Measurements from ENCODE around the gene MUC5AC. TPM values are rescaled to one million over a fixed set of nuclear protein-coding genes. Genes with fewer than 3 reads are reported as not detected.

Gene MUC5AC
- polyA plus RNA-seq, 1 donor (not counting 4 experiments of a cell fraction or from before 2014, with no cell fraction given) = not detected

DNA sequence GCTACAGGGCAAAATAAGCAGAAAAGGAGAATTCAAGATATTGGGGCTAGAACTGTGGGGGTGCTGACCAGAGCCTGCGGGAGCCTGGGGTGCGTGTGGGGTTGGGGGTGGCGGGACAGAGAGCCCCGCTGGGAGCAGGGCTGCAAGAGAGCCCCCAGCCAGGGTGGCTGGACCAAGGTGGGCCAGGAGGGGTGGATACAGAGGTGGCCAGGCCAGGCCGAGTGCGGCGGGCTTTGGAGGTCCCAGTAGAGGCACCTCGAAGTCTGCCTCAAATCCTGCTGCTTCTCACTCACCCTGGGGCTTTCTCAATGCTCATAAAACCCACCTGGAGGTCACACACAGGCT, 48.2 kb downstream of the MUC5AC start:
- Histone ChIP-seq H3K27me3 (ENCODE audit: control insufficient read depth, extremely low read depth, insufficient read depth, low read length) (peaks cover 3% of the 10 kb centered on the region), H3K27ac (ENCODE audit: control insufficient read depth, insufficient read depth, low read length) (no peak overlapping the region), H3K9me3 (ENCODE audit: control insufficient read depth, low read depth, low read length) (no peaks in the 10 kb centered on the region), H3K36me3 (ENCODE audit: control insufficient read depth in 2 of 2, extremely low read depth in 1 of 2, insufficient read depth in 2 of 2, low read length in 2 of 2) (no peaks in the 10 kb centered on the region), H3K9me1 (ENCODE audit: control insufficient read depth, extremely low read depth, insufficient read depth, low read length) (no peaks in the 10 kb centered on the region), H3K4me2 (ENCODE audit: control insufficient read depth, extremely low read depth, insufficient read depth, low read depth, low read length) (no peak overlapping the region), H2AFZ (ENCODE audit: control insufficient read depth, low read length) (no peak overlapping the region), H3K9ac (ENCODE audit: control insufficient read depth, extremely low read depth, insufficient read depth, low read length) (no peak overlapping the region), H3K4me3 (ENCODE audit: control insufficient read depth in 2 of 3, extremely low read depth in 1 of 3, insufficient read depth in 2 of 3, low read depth in 1 of 3, low read length in 3 of 3) (no peak overlapping the region), H4K20me1 (ENCODE audit: control insufficient read depth, extremely low read depth, insufficient read depth, low read length) (no peaks in the 10 kb centered on the region), H3K4me1 (ENCODE audit: control insufficient read depth, extremely low read depth, insufficient read depth, low read length) (no peaks in the 10 kb centered on the region), H3K79me2 (ENCODE audit: control insufficient read depth, insufficient read depth, low read length) (no peaks in the 10 kb centered on the region)
- dilution Hi-C loops (cut with MboI; ENCODE audit: extremely low pct_ligation_motif_present, low sequenced_read_pairs) = no loop called here
- FAIRE-seq (no peak), DNase-seq (ENCODE audit: low read depth, low spot score) (no peak)
- TF ChIP-seq, protein P1, sequence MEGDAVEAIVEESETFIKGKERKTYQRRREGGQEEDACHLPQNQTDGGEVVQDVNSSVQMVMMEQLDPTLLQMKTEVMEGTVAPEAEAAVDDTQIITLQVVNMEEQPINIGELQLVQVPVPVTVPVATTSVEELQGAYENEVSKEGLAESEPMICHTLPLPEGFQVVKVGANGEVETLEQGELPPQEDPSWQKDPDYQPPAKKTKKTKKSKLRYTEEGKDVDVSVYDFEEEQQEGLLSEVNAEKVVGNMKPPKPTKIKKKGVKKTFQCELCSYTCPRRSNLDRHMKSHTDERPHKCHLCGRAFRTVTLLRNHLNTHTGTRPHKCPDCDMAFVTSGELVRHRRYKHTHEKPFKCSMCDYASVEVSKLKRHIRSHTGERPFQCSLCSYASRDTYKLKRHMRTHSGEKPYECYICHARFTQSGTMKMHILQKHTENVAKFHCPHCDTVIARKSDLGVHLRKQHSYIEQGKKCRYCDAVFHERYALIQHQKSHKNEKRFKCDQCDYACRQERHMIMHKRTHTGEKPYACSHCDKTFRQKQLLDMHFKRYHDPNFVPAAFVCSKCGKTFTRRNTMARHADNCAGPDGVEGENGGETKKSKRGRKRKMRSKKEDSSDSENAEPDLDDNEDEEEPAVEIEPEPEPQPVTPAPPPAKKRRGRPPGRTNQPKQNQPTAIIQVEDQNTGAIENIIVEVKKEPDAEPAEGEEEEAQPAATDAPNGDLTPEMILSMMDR (optimal IDR thresholded peaks at IDR 0.05 in 1 of 3, IDR thresholded peaks at IDR 0.05 in 1 of 3, conservative IDR thresholded peaks at IDR 0.05 in 1 of 3; ENCODE audit: extremely low read depth in 1 of 3, insufficient read depth in 2 of 3, low read length in 3 of 3) = no peak
- TF ChIP-seq EZH2 (IDR thresholded peaks at IDR 0.05; ENCODE audit: low read length) = no peak

GRCh38 chr11:1206391-1207271, 48.9 kb downstream of the MUC5AC start:
- Histone ChIP-seq H3K27ac (ENCODE audit: control insufficient read depth, insufficient read depth, low read length) (no peak overlapping the region), H3K9ac (ENCODE audit: control insufficient read depth, extremely low read depth, insufficient read depth, low read length) (no peak overlapping the region), H3K9me3 (ENCODE audit: control insufficient read depth, low read depth, low read length) (no peaks in the 10 kb centered on the region), H2AFZ (ENCODE audit: control insufficient read depth, low read length) (no peak overlapping the region), H3K36me3 (ENCODE audit: control insufficient read depth in 2 of 2, extremely low read depth in 1 of 2, insufficient read depth in 2 of 2, low read length in 2 of 2) (no peaks in the 10 kb centered on the region), H3K9me1 (ENCODE audit: control insufficient read depth, extremely low read depth, insufficient read depth, low read length) (no peaks in the 10 kb centered on the region), H3K79me2 (ENCODE audit: control insufficient read depth, insufficient read depth, low read length) (no peaks in the 10 kb centered on the region), H3K4me3 (ENCODE audit: control insufficient read depth in 2 of 3, extremely low read depth in 1 of 3, insufficient read depth in 2 of 3, low read depth in 1 of 3, low read length in 3 of 3) (no peak overlapping the region), H3K27me3 (ENCODE audit: control insufficient read depth, extremely low read depth, insufficient read depth, low read length) (no peaks in the 10 kb centered on the region), H3K4me1 (ENCODE audit: control insufficient read depth, extremely low read depth, insufficient read depth, low read length) (no peaks in the 10 kb centered on the region), H3K4me2 (ENCODE audit: control insufficient read depth, extremely low read depth, insufficient read depth, low read depth, low read length) (no peak overlapping the region), H4K20me1 (ENCODE audit: control insufficient read depth, extremely low read depth, insufficient read depth, low read length) (no peaks in the 10 kb centered on the region)
- no peak for FAIRE-seq
- dilution Hi-C loops (cut with MboI; ENCODE audit: extremely low pct_ligation_motif_present, low sequenced_read_pairs) = no loop called here
- no peak for TF ChIP-seq EZH2 (IDR thresholded peaks at IDR 0.05; ENCODE audit: low read length)
- TF ChIP-seq, protein P1 (optimal IDR thresholded peaks at IDR 0.05 in 1 of 3, IDR thresholded peaks at IDR 0.05 in 1 of 3, conservative IDR thresholded peaks at IDR 0.05 in 1 of 3; ENCODE audit: extremely low read depth in 1 of 3, insufficient read depth in 2 of 3, low read length in 3 of 3) = no peak
- no peak for DNase-seq (ENCODE audit: low read depth, low spot score)
